ENCODE results near the gene SMARCD3. TPM values are rescaled to one million over a fixed set of nuclear protein-coding genes. Genes with fewer than 3 reads are reported as not detected.
A peak's percentile ranks its signal among the peaks of the same experiment; 100 is the strongest.

Gene SMARCD3
- polyA plus RNA-seq, 3 donors, result 104 to 183 (median 112) TPM

DNA sequence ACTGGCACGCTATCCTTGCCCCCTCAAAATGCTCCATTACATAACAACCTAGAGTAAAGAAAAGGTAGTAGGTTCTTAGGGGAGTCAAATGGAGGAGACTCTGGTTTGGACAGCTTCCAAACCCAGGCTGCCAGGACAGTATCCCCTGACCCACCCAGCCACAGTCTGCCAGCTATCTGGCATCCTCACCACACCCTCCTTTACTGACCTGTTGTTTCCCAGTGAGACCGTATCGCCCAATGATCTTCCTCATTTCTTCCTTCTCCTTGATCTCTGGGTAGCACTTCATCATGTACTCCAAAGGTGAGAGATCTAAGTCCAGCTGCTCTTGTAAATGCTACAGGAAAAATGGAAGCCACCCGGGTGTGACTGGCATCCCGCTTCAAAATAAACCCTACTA lies 33.1 kb downstream of the SMARCD3 start:
- H3K4me2 ChIP-seq (replicated peaks; ENCODE audit: extremely low read depth, low read length, poor library complexity, severe bottlenecking), result no peak overlapping the region
- DNase-seq, result no peak
- H3K36me3 Mint-ChIP-seq, result peaks cover 80 to 87% of the 10 kb centered on the region in 2 donors
- H3K4me3 Mint-ChIP-seq, result no peak overlapping the region
- WGBS (ENCODE audit: insufficient coverage), result 100% methylated on average over 2 of the region's 5 CpGs
- no peak overlapping the region for H3K27ac ChIP-seq (ENCODE audit: low read depth in 1 of 2, low read length in 2 of 2)
- H3K4me1 Mint-ChIP-seq, result no peaks in the 10 kb centered on the region
- no peak overlapping the region for H3K9ac ChIP-seq (ENCODE audit: insufficient read depth, low read length, poor library complexity, severe bottlenecking)
- no peaks in the 10 kb centered on the region for H3K27me3 ChIP-seq (ENCODE audit: control insufficient read depth in 2 of 2, insufficient read depth in 2 of 2, low read length in 2 of 2)
- peaks cover 0 to 3% (median 0%) of the 10 kb centered on the region in 3 donors for H3K27me3 Mint-ChIP-seq (ENCODE audit: low read depth in 3 of 3)
- intact Hi-C loops (cut with micrococcal nuclease), result no loop called here
- H3K4me3 ChIP-seq (replicated peaks in 1 of 3; ENCODE audit: low read depth in 2 of 3, low read length in 3 of 3), result no peak overlapping the region
- no peak overlapping the region for H3K27ac Mint-ChIP-seq
- H2AFZ ChIP-seq (ENCODE audit: insufficient read depth, low read depth, low read length, poor library complexity, severe bottlenecking), result no peak overlapping the region
- no peaks in the 10 kb centered on the region for H3K4me1 ChIP-seq (ENCODE audit: control insufficient read depth in 1 of 2, insufficient read depth in 2 of 2, low read length in 2 of 2)
- TF ChIP-seq, protein P1, sequence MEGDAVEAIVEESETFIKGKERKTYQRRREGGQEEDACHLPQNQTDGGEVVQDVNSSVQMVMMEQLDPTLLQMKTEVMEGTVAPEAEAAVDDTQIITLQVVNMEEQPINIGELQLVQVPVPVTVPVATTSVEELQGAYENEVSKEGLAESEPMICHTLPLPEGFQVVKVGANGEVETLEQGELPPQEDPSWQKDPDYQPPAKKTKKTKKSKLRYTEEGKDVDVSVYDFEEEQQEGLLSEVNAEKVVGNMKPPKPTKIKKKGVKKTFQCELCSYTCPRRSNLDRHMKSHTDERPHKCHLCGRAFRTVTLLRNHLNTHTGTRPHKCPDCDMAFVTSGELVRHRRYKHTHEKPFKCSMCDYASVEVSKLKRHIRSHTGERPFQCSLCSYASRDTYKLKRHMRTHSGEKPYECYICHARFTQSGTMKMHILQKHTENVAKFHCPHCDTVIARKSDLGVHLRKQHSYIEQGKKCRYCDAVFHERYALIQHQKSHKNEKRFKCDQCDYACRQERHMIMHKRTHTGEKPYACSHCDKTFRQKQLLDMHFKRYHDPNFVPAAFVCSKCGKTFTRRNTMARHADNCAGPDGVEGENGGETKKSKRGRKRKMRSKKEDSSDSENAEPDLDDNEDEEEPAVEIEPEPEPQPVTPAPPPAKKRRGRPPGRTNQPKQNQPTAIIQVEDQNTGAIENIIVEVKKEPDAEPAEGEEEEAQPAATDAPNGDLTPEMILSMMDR (IDR thresholded peaks at IDR 0.05), result no peak
- H3K79me2 ChIP-seq (ENCODE audit: insufficient read depth, low read length), result no peaks in the 10 kb centered on the region
- no peaks in the 10 kb centered on the region for H3K9me3 ChIP-seq (replicated peaks in 1 of 2; ENCODE audit: control insufficient read depth in 1 of 2, insufficient read depth in 1 of 2, low read length in 2 of 2)
- H3K36me3 ChIP-seq (replicated peaks in 1 of 2; ENCODE audit: control insufficient read depth in 1 of 2, insufficient read depth in 2 of 2, low read length in 2 of 2), result peaks cover 66 to 85% of the 10 kb centered on the region in 2 donors
- H3K9me3 Mint-ChIP-seq, result peaks cover 0 to 1% (median 0%) of the 10 kb centered on the region in 7 donors
- no peaks in the 10 kb centered on the region for H4K20me1 ChIP-seq (ENCODE audit: insufficient read depth, low read length)

GRCh38 chr7:151213826-151214225 lies 34.7 kb downstream of the SMARCD3 start:
- 89% methylated on average over 3 of the region's 3 CpGs for WGBS (ENCODE audit: insufficient coverage)
- Mint-ChIP-seq H3K36me3 (peaks cover 69 to 72% of the 10 kb centered on the region in 2 donors), H3K27me3 (ENCODE audit: low read depth in 3 of 3) (peaks cover 2 to 3% (median 3%) of the 10 kb centered on the region in 3 donors)

More at GRCh38 chr7:151213826-151214225, 34.7 kb downstream of the SMARCD3 start:
- Histone ChIP-seq H3K9me3 (replicated peaks in 1 of 2; ENCODE audit: control insufficient read depth in 1 of 2, insufficient read depth in 1 of 2, low read length in 2 of 2) (no peaks in the 10 kb centered on the region), H3K4me1 (ENCODE audit: control insufficient read depth in 1 of 2, insufficient read depth in 2 of 2, low read length in 2 of 2) (no peaks in the 10 kb centered on the region), H3K4me3 (replicated peaks in 1 of 3; ENCODE audit: low read depth in 2 of 3, low read length in 3 of 3) (no peak overlapping the region), H3K4me2 (replicated peaks; ENCODE audit: extremely low read depth, low read length, poor library complexity, severe bottlenecking) (no peak overlapping the region), H3K27me3 (ENCODE audit: control insufficient read depth in 2 of 2, insufficient read depth in 2 of 2, low read length in 2 of 2) (no peaks in the 10 kb centered on the region), H3K27ac (ENCODE audit: low read depth in 1 of 2, low read length in 2 of 2) (no peak overlapping the region), H2AFZ (ENCODE audit: insufficient read depth, low read depth, low read length, poor library complexity, severe bottlenecking) (no peak overlapping the region), H3K79me2 (ENCODE audit: insufficient read depth, low read length) (no peaks in the 10 kb centered on the region), H3K36me3 (replicated peaks in 1 of 2; ENCODE audit: control insufficient read depth in 1 of 2, insufficient read depth in 2 of 2, low read length in 2 of 2) (peaks cover 59 to 70% of the 10 kb centered on the region in 2 donors), H3K9ac (ENCODE audit: insufficient read depth, low read length, poor library complexity, severe bottlenecking) (no peak overlapping the region), H4K20me1 (ENCODE audit: insufficient read depth, low read length) (no peaks in the 10 kb centered on the region)
- TF ChIP-seq, protein P1 (IDR thresholded peaks at IDR 0.05), result no peak
- Mint-ChIP-seq H3K4me1 (no peaks in the 10 kb centered on the region), H3K4me3 (no peak overlapping the region), H3K27ac (peak overlapping the region in 1 of 7 donors; percentile 16), H3K9me3 (no peaks in the 10 kb centered on the region)
- intact Hi-C loops (cut with micrococcal nuclease), result no loop called here
- no peak for DNase-seq

Measured in CD14-positive monocyte (primary cell).